DMS153 treated with DMSO at 0.1 percent for 48 hours (cell line): ENCODE results near the gene PALM2AKAP2.

Source experiments
- DNase-seq: peaks from one replicate; lab custom pipeline; 2025; ENCODE audit not compliant: unreplicated experiment; lab: John Stamatoyannopoulos, UW

PALM2AKAP2 gene

GRCh38 chr9:109779711-109780452 is at the start of gene PALM2AKAP2:
PALM2AKAP2 (plus strand) TSS chr9:109780198; CDS start chr9:109780489, 291 bp downstream.
- peak; percentile 28 for DNase-seq

GRCh38 chr9:109730228-109730627 is 49.8 kb upstream of the PALM2AKAP2 start:
- DNase-seq = peak; percentile 10

- no peak for DNase-seq
These were observed 46.3 kb upstream of the PALM2AKAP2 start for GRCh38 chr9:109733690-109734089.

- no peak for DNase-seq
These were observed 45.2 kb upstream of the PALM2AKAP2 start for GRCh38 chr9:109734814-109735213.

- DNase-seq = no peak
These were observed 44.2 kb upstream of the PALM2AKAP2 start for GRCh38 chr9:109735801-109736200.

- DNase-seq = no peak
These were observed 42.7 kb upstream of the PALM2AKAP2 start for GRCh38 chr9:109737295-109737694.

GRCh38 chr9:109739760-109740159 is 40.2 kb upstream of the PALM2AKAP2 start:
- DNase-seq = no peak

- DNase-seq = no peak
These were observed 37.1 kb upstream of the PALM2AKAP2 start for GRCh38 chr9:109742776-109743348.

GRCh38 chr9:109743696-109744095 is 36.3 kb upstream of the PALM2AKAP2 start:
- DNase-seq = no peak

GRCh38 chr9:109745335-109746283 is 34.4 kb upstream of the PALM2AKAP2 start:
- DNase-seq = peak; percentile 44

- DNase-seq = peak; percentile 6
These were observed 28.7 kb upstream of the PALM2AKAP2 start for GRCh38 chr9:109751253-109751652.

GRCh38 chr9:109753308-109753707 is 26.7 kb upstream of the PALM2AKAP2 start:
- DNase-seq = no peak

GRCh38 chr9:109755040-109755439 is 25.0 kb upstream of the PALM2AKAP2 start:
- DNase-seq = no peak

GRCh38 chr9:109759589-109759988 is 20.4 kb upstream of the PALM2AKAP2 start:
- no peak for DNase-seq

- DNase-seq = no peak
These were observed 14.7 kb upstream of the PALM2AKAP2 start for GRCh38 chr9:109765278-109765677.

GRCh38 chr9:109765830-109766229 is 14.2 kb upstream of the PALM2AKAP2 start:
- DNase-seq = no peak

- DNase-seq = no peak
These were observed 13.6 kb upstream of the PALM2AKAP2 start for GRCh38 chr9:109766351-109766750.

GRCh38 chr9:109767404-109767803 is 12.6 kb upstream of the PALM2AKAP2 start:
- DNase-seq = no peak

GRCh38 chr9:109767814-109768213 is 12.2 kb upstream of the PALM2AKAP2 start:
- DNase-seq = no peak

- no peak for DNase-seq
These were observed 10.7 kb upstream of the PALM2AKAP2 start for GRCh38 chr9:109769250-109769649.

GRCh38 chr9:109770101-109770500 is 9.9 kb upstream of the PALM2AKAP2 start:
- DNase-seq = no peak

- DNase-seq = no peak
These were observed 8.9 kb upstream of the PALM2AKAP2 start for GRCh38 chr9:109771087-109771486.
